Measurements from ENCODE around the gene ZDHHC19. TPM values are rescaled to one million over a fixed set of nuclear protein-coding genes. Genes with fewer than 3 reads are reported as not detected.

ZDHHC19 gene
- total and polyA plus RNA-seq, 2 experiments from 2014 or later, result 0.77 TPM; not detected in 1

DNA sequence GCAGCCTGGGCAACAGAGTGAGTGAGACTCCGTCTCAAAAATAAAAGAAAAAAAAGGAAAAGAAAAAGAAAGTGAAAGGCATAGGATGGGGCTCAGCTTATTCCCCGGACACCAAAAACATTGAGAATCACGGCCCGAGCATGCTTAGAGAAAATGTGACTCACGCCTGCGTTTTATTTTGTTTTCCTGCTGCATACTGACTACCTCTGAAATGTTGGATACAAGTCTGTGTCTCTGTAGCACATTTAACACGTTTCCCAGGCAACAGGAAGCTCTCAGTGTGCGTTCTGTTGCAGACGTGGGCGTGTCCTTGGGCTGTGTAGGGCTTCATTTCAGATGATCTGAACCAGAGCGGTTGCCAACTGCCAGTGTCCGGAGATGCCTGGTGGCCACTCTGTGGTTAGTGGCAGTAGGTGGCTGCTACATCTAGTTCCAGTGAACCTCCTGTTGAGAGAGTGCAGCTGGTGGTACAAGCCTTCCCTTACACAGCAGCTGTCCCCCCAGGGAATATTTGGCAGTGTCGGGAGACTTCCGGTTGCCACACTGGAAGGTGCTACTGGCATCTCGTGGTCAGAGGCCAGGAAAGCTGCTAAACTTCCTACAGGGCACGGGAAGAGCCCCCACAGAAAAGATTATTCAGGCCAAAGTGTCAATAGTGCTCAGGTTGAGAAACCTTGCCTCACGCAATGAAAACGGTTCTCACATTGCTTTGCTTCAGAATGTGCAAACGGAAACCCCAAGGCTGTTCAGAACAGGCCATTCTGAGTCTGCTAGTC lies 8.2 kb upstream of the ZDHHC19 start:
- TF ChIP-seq EZH2phosphoT487 (IDR thresholded peaks at IDR 0.05; ENCODE audit: low read depth, severe bottlenecking, unreplicated experiment), result no peak
- TF ChIP-seq, protein P1, sequence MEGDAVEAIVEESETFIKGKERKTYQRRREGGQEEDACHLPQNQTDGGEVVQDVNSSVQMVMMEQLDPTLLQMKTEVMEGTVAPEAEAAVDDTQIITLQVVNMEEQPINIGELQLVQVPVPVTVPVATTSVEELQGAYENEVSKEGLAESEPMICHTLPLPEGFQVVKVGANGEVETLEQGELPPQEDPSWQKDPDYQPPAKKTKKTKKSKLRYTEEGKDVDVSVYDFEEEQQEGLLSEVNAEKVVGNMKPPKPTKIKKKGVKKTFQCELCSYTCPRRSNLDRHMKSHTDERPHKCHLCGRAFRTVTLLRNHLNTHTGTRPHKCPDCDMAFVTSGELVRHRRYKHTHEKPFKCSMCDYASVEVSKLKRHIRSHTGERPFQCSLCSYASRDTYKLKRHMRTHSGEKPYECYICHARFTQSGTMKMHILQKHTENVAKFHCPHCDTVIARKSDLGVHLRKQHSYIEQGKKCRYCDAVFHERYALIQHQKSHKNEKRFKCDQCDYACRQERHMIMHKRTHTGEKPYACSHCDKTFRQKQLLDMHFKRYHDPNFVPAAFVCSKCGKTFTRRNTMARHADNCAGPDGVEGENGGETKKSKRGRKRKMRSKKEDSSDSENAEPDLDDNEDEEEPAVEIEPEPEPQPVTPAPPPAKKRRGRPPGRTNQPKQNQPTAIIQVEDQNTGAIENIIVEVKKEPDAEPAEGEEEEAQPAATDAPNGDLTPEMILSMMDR (IDR thresholded peaks at IDR 0.05; ENCODE audit: poor library complexity), result no peak
- no peak for TF ChIP-seq EZH2 (IDR thresholded peaks at IDR 0.05; ENCODE audit: borderline replicate concordance)
- DNase-seq (ENCODE audit: low spot score), result peak; percentile 77
- Histone ChIP-seq H3K4me3 (no peak overlapping the region), H3K4me1 (ENCODE audit: insufficient read depth) (peaks cover 27% of the 10 kb centered on the region), H3K79me2 (no peaks in the 10 kb centered on the region), H4K20me1 (ENCODE audit: insufficient read depth, poor library complexity, severe bottlenecking) (no peaks in the 10 kb centered on the region), H3K9me3 (ENCODE audit: low read depth) (no peaks in the 10 kb centered on the region), H2AFZ (no peak overlapping the region), H3K27me3 (no peaks in the 10 kb centered on the region), H3K9me2 (replicated peaks; ENCODE audit: insufficient read depth) (no peaks in the 10 kb centered on the region), H3K27ac (no peak overlapping the region), H3K36me3 (replicated peaks; ENCODE audit: insufficient read depth, low read depth) (no peaks in the 10 kb centered on the region), H3K4me2 (peak overlapping the region; percentile 28)
- WGBS (ENCODE audit: low lambda C conversion rate, missing lambda C conversion rate), result 52% methylated on average over 19 of the region's 19 CpGs

- Histone ChIP-seq H3K9me3 (ENCODE audit: low read depth) (no peaks in the 10 kb centered on the region), H2AFZ (no peak overlapping the region), H3K4me2 (no peak overlapping the region), H3K4me3 (no peak overlapping the region), H3K4me1 (ENCODE audit: insufficient read depth) (peaks cover 28% of the 10 kb centered on the region), H3K27ac (no peak overlapping the region), H3K36me3 (replicated peaks; ENCODE audit: insufficient read depth, low read depth) (no peaks in the 10 kb centered on the region), H3K9me2 (replicated peaks; ENCODE audit: insufficient read depth) (no peaks in the 10 kb centered on the region), H3K79me2 (no peaks in the 10 kb centered on the region), H4K20me1 (ENCODE audit: insufficient read depth, poor library complexity, severe bottlenecking) (no peaks in the 10 kb centered on the region), H3K27me3 (no peaks in the 10 kb centered on the region)
- TF ChIP-seq EZH2phosphoT487 (IDR thresholded peaks at IDR 0.05; ENCODE audit: low read depth, severe bottlenecking, unreplicated experiment), result no peak
- TF ChIP-seq, protein P1 (IDR thresholded peaks at IDR 0.05; ENCODE audit: poor library complexity), result no peak
- no peak for TF ChIP-seq EZH2 (IDR thresholded peaks at IDR 0.05; ENCODE audit: borderline replicate concordance)
- DNase-seq (ENCODE audit: low spot score), result no peak
- WGBS (ENCODE audit: low lambda C conversion rate, missing lambda C conversion rate), result 89% methylated on average over 13 of the region's 13 CpGs
Measured at GRCh38 chr3:196218155-196218712, 7.0 kb upstream of the ZDHHC19 start.

- Histone ChIP-seq H3K27me3 (no peaks in the 10 kb centered on the region), H3K9me3 (ENCODE audit: low read depth) (no peaks in the 10 kb centered on the region), H3K4me2 (no peak overlapping the region), H4K20me1 (ENCODE audit: insufficient read depth, poor library complexity, severe bottlenecking) (no peaks in the 10 kb centered on the region), H2AFZ (no peak overlapping the region), H3K4me3 (no peak overlapping the region), H3K4me1 (ENCODE audit: insufficient read depth) (peaks cover 28% of the 10 kb centered on the region), H3K9me2 (replicated peaks; ENCODE audit: insufficient read depth) (no peaks in the 10 kb centered on the region), H3K79me2 (no peaks in the 10 kb centered on the region), H3K27ac (no peak overlapping the region), H3K36me3 (replicated peaks; ENCODE audit: insufficient read depth, low read depth) (no peaks in the 10 kb centered on the region)
- 97% methylated on average over 12 of the region's 12 CpGs for WGBS (ENCODE audit: low lambda C conversion rate, missing lambda C conversion rate)
- no peak for DNase-seq (ENCODE audit: low spot score)
- TF ChIP-seq EZH2phosphoT487 (IDR thresholded peaks at IDR 0.05; ENCODE audit: low read depth, severe bottlenecking, unreplicated experiment) (no peak), EZH2 (IDR thresholded peaks at IDR 0.05; ENCODE audit: borderline replicate concordance) (no peak)
- TF ChIP-seq, protein P1 (IDR thresholded peaks at IDR 0.05; ENCODE audit: poor library complexity), result no peak
Measured at GRCh38 chr3:196217307-196218154, 6.3 kb upstream of the ZDHHC19 start.
